ENCODE data around the gene PCDHAC1. TPM values are rescaled to one million over a fixed set of nuclear protein-coding genes. Genes with fewer than 3 reads are reported as not detected.

Gene PCDHAC1
- total RNA-seq, 1 donor from 2014 or later = 3.3 TPM

DNA sequence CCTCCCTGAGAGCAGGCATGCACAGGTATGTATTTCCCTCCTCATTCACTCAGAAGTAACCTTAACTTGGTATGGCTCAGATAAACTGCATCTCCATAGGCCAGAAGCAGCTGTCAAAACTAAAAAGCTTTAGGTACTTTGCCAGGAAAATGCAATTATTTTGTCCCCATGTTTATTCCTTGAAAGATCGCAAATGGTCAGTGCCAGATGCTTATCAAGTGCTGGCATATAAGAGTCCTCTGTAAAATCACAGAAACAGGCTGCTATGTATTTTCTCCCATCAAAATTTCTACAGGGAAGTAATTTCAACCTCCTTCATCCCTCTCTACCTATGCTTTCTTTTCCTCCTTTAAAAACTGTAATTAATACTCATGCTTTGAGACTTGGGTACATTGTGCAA is 52.9 kb downstream of the PCDHAC1 start:
- H3K9me3 Mint-ChIP-seq (ENCODE audit: unreplicated experiment) = no peaks in the 10 kb centered on the region
- TF ChIP-seq, protein P1, sequence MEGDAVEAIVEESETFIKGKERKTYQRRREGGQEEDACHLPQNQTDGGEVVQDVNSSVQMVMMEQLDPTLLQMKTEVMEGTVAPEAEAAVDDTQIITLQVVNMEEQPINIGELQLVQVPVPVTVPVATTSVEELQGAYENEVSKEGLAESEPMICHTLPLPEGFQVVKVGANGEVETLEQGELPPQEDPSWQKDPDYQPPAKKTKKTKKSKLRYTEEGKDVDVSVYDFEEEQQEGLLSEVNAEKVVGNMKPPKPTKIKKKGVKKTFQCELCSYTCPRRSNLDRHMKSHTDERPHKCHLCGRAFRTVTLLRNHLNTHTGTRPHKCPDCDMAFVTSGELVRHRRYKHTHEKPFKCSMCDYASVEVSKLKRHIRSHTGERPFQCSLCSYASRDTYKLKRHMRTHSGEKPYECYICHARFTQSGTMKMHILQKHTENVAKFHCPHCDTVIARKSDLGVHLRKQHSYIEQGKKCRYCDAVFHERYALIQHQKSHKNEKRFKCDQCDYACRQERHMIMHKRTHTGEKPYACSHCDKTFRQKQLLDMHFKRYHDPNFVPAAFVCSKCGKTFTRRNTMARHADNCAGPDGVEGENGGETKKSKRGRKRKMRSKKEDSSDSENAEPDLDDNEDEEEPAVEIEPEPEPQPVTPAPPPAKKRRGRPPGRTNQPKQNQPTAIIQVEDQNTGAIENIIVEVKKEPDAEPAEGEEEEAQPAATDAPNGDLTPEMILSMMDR (IDR thresholded peaks at IDR 0.05) = no peak
- H3K4me3 Mint-ChIP-seq (ENCODE audit: unreplicated experiment) = no peak overlapping the region
- peaks cover 4% of the 10 kb centered on the region for H3K4me1 Mint-ChIP-seq (ENCODE audit: unreplicated experiment)
- H3K36me3 Mint-ChIP-seq (ENCODE audit: unreplicated experiment) = peaks cover 2% of the 10 kb centered on the region
- DNase-seq (ENCODE audit: extremely low spot score, unreplicated experiment) = no peak
- no peaks in the 10 kb centered on the region for H3K27me3 Mint-ChIP-seq (ENCODE audit: unreplicated experiment)
- H3K27ac Mint-ChIP-seq (ENCODE audit: unreplicated experiment) = no peak overlapping the region

Other genes with a start within 250 kb of the PCDHAC1 start
- 65.3 and 69.0 TPM in 2 replicates for gene HARS1, start 234.9 kb upstream of the PCDHAC1 start, total RNA-seq
- 27.2 and 28.8 TPM in 2 replicates for gene HARS2, start 234.8 kb upstream of the PCDHAC1 start, total RNA-seq
- gene ZMAT2, start 225.9 kb upstream of the PCDHAC1 start, total RNA-seq = 47.5 and 50.9 TPM in 2 replicates
- not detected in 2 replicates for gene PCDHA1, start 140.2 kb upstream of the PCDHAC1 start, total RNA-seq
- gene PCDHA2, start 131.4 kb upstream of the PCDHAC1 start, total RNA-seq = 0.99 and 1.6 TPM in 2 replicates
- gene PCDHA3, start 125.2 kb upstream of the PCDHAC1 start, total RNA-seq = 0.19 and 0.42 TPM in 2 replicates
- gene PCDHA4, start 119.2 kb upstream of the PCDHAC1 start, total RNA-seq = 12.2 and 12.8 TPM in 2 replicates
- 1.0 and 1.1 TPM in 2 replicates for gene PCDHA5, start 104.7 kb upstream of the PCDHAC1 start, total RNA-seq
- 20.2 TPM in 2 replicates for gene PCDHA6, start 98.3 kb upstream of the PCDHAC1 start, total RNA-seq
- 2.0 and 2.1 TPM in 2 replicates for gene PCDHA7, start 92.0 kb upstream of the PCDHAC1 start, total RNA-seq
- gene PCDHA8, start 85.1 kb upstream of the PCDHAC1 start, total RNA-seq = 1.9 and 2.0 TPM in 2 replicates
- gene PCDHA9, start 77.9 kb upstream of the PCDHAC1 start, total RNA-seq = 1.7 and 1.8 TPM in 2 replicates
- gene PCDHA10, start 70.4 kb upstream of the PCDHAC1 start, total RNA-seq = 6.0 and 6.1 TPM in 2 replicates
- 7.2 and 8.2 TPM in 2 replicates for gene PCDHA11, start 57.3 kb upstream of the PCDHAC1 start, total RNA-seq
- gene PCDHA12, start 51.0 kb upstream of the PCDHAC1 start, total RNA-seq = 9.1 and 12.4 TPM in 2 replicates
- 1.5 and 1.7 TPM in 2 replicates for gene PCDHA13, start 44.2 kb upstream of the PCDHAC1 start, total RNA-seq
- gene PCDHAC2, start 40.2 kb downstream of the PCDHAC1 start, total RNA-seq = 2.3 and 3.0 TPM in 2 replicates
- gene PCDHB1, start 125.1 kb downstream of the PCDHAC1 start, total RNA-seq = 0.03 and 0.05 TPM in 2 replicates
- gene PCDHB2, start 168.3 kb downstream of the PCDHAC1 start, total RNA-seq = 91.5 and 92.7 TPM in 2 replicates
- gene PCDHB3, start 174.2 kb downstream of the PCDHAC1 start, total RNA-seq = 8.8 and 11.1 TPM in 2 replicates
- gene PCDHB4, start 195.5 kb downstream of the PCDHAC1 start, total RNA-seq = 2.9 and 4.1 TPM in 2 replicates
- gene PCDHB5, start 208.9 kb downstream of the PCDHAC1 start, total RNA-seq = 6.4 and 7.5 TPM in 2 replicates
- gene PCDHB6, start 223.8 kb downstream of the PCDHAC1 start, total RNA-seq = 1.4 and 1.6 TPM in 2 replicates
- gene PCDHB7, start 246.3 kb downstream of the PCDHAC1 start, total RNA-seq = 1.1 and 1.2 TPM in 2 replicates

Data from osteocyte (in vitro differentiated cells).